Activated naive CD4-positive, alpha-beta T cell (primary cell): ENCODE data around the gene BEST2.

ENCODE experiments used
- DNase-seq, 4 experiments: peaks; one replicate each; lab custom pipeline; 2025; lab: John Stamatoyannopoulos, UW

The BEST2 gene

GRCh38 chr19:12769689-12770088 is 18.1 kb downstream of the BEST2 start:
- DNase-seq = peak in 2 of 4 experiments; percentile 14 to 23

- DNase-seq = no peak
These were observed 19.3 kb downstream of the BEST2 start for GRCh38 chr19:12770922-12771321.

DNA sequence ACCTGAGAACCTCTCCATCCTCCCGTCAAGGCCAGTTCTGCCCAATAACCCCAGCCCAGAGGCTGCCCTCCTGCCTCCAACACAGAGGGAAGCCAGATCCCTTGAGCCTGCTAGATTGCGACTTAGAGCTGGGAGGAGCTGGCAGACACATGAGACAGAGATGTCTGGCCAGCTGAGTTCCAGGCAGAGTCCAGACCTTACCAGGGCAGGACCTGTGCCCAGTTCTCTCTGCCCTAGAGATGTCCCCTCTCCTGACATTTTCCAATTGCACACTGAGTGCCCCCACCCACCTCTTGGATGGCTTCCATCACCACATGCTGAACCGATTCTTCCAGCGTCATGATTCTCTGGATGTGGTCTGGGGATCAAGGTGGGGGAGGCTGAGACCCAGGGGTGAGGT is 20.7 kb downstream of the BEST2 start:
- DNase-seq = no peak

DNA sequence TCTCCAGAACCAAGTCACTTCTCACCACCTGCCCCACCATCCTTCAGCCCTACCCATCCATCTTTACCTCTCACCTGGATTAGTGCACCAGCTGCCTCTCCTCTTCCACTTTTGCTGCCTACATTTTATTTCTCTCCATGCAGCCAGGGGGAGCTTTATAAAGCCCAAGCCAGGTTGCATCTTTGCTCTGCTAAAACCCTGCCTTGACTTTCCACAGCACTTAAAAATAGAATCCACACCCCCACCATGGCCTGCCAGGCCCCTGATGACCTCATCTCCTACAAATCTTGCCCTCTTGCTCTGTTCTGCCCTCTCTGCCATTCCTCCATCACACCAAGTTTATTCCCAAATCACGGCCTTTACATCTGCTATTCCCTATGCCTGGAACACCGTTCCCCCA is 22.0 kb downstream of the BEST2 start:
- no peak for DNase-seq

GRCh38 chr19:12774588-12775555 is 23.3 kb downstream of the BEST2 start, which contains the start of gene HOOK2:
TSS of gene HOOK2 (minus strand) at chr19:12775552. CDS start at chr19:12775449, 103 bp downstream.
- peak in 1 of 4 experiments; percentile 46 for DNase-seq

GRCh38 chr19:12777217-12778016 is 25.8 kb downstream of the BEST2 start:
- peak; percentile 51 to 82 (median 62) for DNase-seq

DNA sequence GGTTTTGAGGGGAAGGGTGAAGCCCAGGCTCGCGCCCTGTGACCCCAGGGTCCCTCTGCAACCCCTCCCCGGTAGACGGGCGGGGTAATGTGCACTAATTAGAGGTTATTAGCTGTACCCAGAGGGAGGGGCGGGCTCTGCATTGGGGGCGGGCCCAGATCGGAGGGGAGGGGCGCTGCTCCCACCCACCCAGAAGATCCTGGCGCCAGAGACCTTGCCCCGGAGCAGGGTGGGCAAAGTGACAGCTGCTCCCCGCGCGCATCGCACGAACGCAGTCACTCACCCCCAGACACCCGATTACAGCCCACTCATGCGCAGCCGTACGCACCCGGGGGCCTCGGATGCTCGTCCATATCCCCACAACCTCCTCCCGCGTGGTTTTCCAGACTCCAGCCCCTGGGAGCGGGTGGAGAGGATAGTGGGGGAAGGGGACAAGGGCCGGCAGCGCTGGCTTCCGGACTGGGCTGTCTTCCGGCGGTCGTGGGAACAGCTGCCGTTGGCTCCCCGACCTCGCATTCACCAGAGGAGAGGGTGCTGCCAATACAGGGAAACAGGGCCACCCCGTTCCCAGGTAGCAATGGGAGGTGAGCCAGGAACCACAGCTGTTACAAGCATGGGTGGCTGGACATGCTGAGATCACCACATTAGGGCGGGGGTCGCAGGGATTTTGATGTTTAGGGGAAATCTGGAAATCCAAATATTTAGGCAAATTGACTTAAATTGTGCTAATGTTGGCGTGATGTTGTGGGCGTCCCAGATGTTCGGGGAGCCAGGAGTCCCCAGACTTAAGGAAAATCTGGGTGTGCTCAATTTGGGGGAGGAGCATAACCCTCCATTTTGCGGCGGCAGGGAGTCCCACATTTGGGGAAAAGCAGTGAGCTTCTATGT is 26.7 kb downstream of the BEST2 start:
- peak in 1 of 4 experiments; percentile 16 for DNase-seq

DNA sequence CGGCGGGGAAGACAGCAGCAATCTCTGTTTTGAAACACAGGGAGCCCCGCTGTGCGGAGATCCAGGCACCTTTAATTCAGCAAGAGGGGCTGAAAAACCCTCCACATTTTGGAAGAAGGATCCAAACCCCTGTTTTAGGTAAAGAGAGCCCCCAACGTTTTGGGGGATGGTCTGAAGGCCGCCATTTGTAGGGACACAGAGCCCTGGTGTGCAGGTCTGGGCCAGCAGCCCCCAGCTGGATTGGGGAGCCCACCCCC is 27.2 kb downstream of the BEST2 start:
- no peak for DNase-seq

- DNase-seq = no peak
These were observed 27.8 kb downstream of the BEST2 start for GRCh38 chr19:12779162-12779993.

- DNase-seq = no peak
These were observed 30.5 kb downstream of the BEST2 start for GRCh38 chr19:12782174-12782423.

DNA sequence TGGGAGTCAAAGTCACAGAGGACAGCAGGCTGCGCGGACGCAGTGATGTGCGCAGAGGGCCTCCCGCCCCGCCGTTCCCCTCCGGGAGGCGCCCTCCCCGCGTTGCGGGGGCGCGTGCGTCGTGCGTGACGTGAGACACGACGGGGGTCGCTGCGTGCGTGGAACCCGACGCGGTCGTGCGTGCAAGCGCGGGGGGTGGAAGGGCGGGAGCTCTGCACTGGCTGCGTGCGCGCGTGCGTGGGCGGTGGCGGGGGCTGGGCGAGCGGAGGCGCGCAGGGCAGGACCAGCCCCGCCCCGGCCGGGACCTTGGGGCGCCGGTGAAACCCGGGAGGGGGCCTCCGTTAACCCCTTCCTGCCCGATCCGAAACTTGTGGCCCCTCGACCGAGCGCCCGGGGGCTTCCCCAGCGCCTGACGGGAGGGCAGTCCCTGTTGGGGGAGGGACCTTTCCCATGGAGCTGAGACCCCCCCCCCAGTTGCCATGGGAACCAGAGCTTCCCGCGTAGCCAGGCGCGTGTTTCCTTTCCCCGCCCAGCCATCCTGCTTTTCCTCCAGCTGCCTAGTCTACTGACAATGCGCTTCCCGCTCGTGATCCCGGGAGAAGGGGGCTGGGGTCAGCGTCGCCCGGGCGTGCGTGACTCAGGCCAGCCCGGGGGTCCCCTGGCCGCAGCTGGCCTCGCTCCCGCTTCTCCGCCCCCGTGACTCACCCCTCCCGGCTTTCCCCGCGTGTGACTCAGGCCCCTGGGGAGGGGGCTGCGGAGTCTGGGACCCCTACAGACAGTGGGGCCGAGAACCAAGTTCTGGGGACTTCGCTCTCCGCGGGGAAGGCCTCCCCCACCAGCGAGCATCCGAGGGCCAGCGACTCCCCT is 31.1 kb downstream of the BEST2 start:
- peak; percentile 63 to 94 (median 77) for DNase-seq

DNA sequence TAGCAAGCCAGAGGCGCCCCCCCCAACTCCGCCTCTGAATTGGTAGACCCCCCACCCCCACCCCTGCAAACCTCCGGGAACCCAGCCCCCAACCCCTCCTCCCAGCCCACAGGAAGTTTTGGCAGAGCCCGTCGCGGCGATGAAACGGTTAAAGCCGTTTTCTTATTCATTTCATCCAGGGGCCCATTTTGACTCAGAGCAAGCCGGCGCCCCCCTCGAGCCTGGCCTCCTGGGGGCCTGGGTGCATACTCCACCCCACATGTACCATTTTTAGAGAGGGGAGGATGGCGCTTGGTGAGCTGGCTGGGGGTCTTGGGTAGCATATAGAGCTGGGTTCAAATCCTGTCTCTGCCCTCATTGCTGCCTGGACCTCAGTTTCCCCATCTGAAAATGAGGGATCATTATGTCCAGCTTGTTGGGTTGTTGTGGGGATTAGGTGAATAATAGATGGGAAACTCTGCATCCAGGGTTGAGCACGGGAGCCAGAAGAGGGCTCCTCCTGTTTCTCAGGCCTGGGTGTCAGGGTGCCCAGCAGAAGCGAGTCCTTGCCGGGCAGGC is 31.8 kb downstream of the BEST2 start:
- no peak for DNase-seq

DNA sequence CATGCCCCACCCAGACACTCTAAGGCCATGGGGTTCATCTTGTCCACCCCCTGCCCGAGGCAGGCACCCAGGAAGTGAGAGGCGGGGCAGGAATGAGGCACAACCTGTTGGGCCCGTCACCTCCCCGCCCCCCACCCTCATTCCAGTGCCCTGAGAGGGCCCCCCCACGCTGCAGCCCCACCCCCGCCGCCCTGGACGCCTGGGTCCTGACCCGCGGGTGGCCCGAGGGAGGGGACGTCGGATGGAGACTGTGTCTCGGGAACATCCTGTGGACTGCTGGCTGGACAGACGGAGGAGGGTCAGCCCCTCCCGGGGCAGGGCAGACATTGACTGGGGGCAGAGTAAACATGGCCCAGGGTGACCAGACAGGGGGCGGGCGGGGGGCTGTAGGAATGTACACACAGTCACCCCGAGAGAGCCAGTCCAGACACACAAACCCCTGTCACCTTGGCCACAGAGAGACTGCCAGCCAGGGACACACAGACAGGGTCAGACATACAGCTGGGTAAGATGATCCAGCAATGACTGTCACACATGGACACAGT is 32.3 kb downstream of the BEST2 start:
- DNase-seq = no peak

DNA sequence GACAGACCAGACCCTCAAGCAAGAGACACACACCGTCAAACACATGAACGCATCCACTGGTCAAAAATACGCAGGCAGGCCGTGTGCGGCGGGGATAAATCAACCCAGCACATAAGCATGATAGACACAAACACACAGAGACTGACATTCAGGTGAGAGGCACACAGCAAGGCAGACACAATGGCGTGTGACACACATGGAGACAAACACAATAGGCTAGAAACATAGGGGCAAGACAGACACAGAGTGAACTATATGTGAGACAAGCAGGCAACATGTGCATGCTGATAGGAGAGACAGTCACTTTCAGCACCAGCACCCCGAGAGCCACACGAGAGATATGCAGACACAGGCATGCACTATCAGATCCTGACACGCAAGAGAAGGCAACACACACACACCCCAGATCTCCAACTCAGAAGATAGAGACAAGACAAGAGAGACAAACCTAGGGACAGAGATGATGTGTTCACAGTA is 32.8 kb downstream of the BEST2 start:
- DNase-seq = no peak

GRCh38 chr19:12784871-12785430 is 33.4 kb downstream of the BEST2 start:
- no peak for DNase-seq

DNA sequence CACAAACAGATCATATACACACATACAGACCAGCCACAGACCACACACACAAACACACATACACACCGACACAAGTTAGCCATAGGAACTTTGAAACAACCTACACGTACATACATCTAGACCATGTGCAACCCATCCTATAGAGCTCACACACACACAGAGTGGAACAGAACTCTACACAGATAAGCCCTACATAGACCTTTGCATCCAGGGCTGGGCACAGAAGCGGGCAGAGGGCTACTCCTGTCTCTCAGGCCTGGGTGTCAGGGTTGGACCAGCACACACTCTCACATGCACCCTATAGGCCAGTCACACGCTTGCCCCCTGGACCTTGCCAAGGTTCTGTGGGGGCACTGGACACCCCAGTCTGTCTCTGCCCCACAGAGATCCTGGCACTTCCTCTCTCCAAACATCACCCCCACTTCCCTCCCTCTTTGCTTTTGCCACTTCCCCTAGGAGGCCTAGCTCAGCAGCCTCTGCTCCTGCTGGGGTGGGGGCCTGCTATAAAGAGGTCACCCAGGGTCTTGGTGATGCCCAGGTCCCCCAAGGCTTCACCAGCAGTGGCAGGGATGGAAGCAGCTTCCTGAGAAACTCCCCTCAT is 33.9 kb downstream of the BEST2 start:
- DNase-seq = no peak

GRCh38 chr19:12786141-12786870 is 34.7 kb downstream of the BEST2 start:
- no peak for DNase-seq

DNA sequence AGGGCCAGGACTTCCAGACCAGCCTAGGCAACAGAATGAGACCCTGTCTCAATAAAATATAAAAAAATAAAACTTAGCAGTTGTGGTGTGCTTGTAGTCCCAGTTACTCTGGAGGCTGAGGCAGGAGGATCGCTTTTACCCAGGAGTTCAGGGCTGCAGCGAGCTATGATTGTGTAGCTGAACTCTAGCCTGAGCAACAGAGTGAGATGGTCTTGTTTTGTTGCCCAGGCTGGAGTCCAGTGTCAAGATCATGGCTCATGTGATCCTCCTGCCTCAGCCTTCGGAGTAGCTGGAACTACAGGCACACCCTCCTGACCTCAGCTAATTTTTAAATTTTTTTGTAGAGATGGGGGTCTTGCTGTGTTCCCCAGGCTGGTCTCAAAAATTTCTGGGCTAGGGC is 35.4 kb downstream of the BEST2 start:
- no peak for DNase-seq
